AG09309 (cell line): Measurements from ENCODE around the gene GYG1.

ENCODE experiments used
- DNase-seq: peaks from one replicate; pipeline ENCODE4 v3.0.0-alpha.2; 2010; ENCODE audit warnings: low read depth
- H3K4me3 ChIP-seq: 2 replicates; pipeline ENCODE4 v1.5.1; 2011; ENCODE audit warnings: mild to moderate bottlenecking, low read depth, low read length, moderate library complexity; ENCODE audit not compliant: control insufficient read depth
- CTCF ChIP-seq: IDR thresholded peaks from 2 replicates; pipeline ENCODE4 v1.5.1; 2011; ENCODE audit warnings: mild to moderate bottlenecking, low read depth, low read length, inconsistent platforms; ENCODE audit not compliant: insufficient read depth, control insufficient read depth; ENCODE audit errors: missing control alignments

GYG1 gene

GRCh38 chr3:148953094-148953493 lies 38.2 kb upstream of the GYG1 start:
- no peak for DNase-seq
- no peak for TF ChIP-seq CTCF
- no peak overlapping the region for H3K4me3 ChIP-seq

GRCh38 chr3:148954981-148955380 lies 36.4 kb upstream of the GYG1 start:
- no peak for DNase-seq

GRCh38 chr3:148955544-148956346 lies 35.6 kb upstream of the GYG1 start:
- peak; percentile 72 for TF ChIP-seq CTCF
- DNase-seq, result peak; percentile 90
- no peak overlapping the region for H3K4me3 ChIP-seq

More at GRCh38 chr3:148954981-148955380, 36.4 kb upstream of the GYG1 start:
- no peak for TF ChIP-seq CTCF
- H3K4me3 ChIP-seq, result no peak overlapping the region

GRCh38 chr3:148957586-148957985 lies 33.8 kb upstream of the GYG1 start:
- no peak overlapping the region for H3K4me3 ChIP-seq
- peak; percentile 11 for TF ChIP-seq CTCF
- DNase-seq, result no peak

GRCh38 chr3:148958696-148959095 lies 32.6 kb upstream of the GYG1 start:
- TF ChIP-seq CTCF, result no peak
- DNase-seq, result no peak
- H3K4me3 ChIP-seq, result no peak overlapping the region

- peak; percentile 43 for DNase-seq
- TF ChIP-seq CTCF, result peak; percentile 32
These were observed 28.8 kb upstream of the GYG1 start for GRCh38 chr3:148962513-148962912.

More at GRCh38 chr3:148962513-148962912, 28.8 kb upstream of the GYG1 start:
- no peak overlapping the region for H3K4me3 ChIP-seq
